HL-60 (cell line): ENCODE results near the gene SRD5A3.
"Not testable (repeated sequence)": the region's sequence is repeated elsewhere in the genome, so short reads cannot be mapped to it uniquely, and the experiment has no call there.

Experiments
- DNase-seq, 2 experiments: peaks; one replicate each; pipeline ENCODE4 v3.0.0-alpha.2; 2010 to 2020; ENCODE audit warnings: low read depth in 1 of 2, low spot score in 1 of 2
- H3K27ac ChIP-seq: fragments of 250-450 bp; sonication (Bioruptor Pico); replicated peaks from 2 replicates; pipeline ENCODE4 v1.5.1; 2020; ENCODE audit warnings: mild to moderate bottlenecking, moderate library complexity
- H3K27me3 ChIP-seq: fragments of 250-450 bp; sonication (Bioruptor Pico); 2 replicates; pipeline ENCODE4 v1.5.1; 2021; ENCODE audit warnings: mild to moderate bottlenecking, moderate library complexity; ENCODE audit not compliant: insufficient read depth, poor library complexity, severe bottlenecking
- H3K4me3 ChIP-seq: replicated peaks from 2 replicates; pipeline ENCODE4 v1.5.1; 2011; ENCODE audit warnings: mild to moderate bottlenecking, control low read depth, low read length; ENCODE audit not compliant: insufficient read depth
- CTCF ChIP-seq: IDR thresholded peaks from one replicate; pipeline ENCODE4 v1.5.1; 2011; ENCODE audit warnings: low read length, control low read depth, inconsistent platforms; ENCODE audit not compliant: insufficient read depth
- GABPA ChIP-seq: IDR thresholded peaks from 2 replicates; pipeline ENCODE4 v1.6.1; 2012; ENCODE audit warnings: low read depth
- POLR2AphosphoS5 ChIP-seq: IDR thresholded peaks from 2 replicates; pipeline ENCODE4 v1.6.1; 2012; ENCODE audit warnings: low read depth
- SPI1 ChIP-seq: IDR thresholded peaks from 2 replicates; pipeline ENCODE4 v1.6.1; 2012; ENCODE audit warnings: low read depth, mild to moderate bottlenecking, borderline replicate concordance
- TF ChIP-seq, protein P1 (sequence below): IDR thresholded peaks from 2 replicates; pipeline ENCODE4 v1.6.1; 2012; ENCODE audit warnings: low read depth; ENCODE audit not compliant: insufficient replicate concordance

Gene SRD5A3

GRCh38 chr4:55346851-55347255 lies 811 bp downstream of the SRD5A3 start:
- H3K4me3 ChIP-seq: peak overlapping the region; percentile 61
- DNase-seq: no peak
- no peak for TF ChIP-seq POLR2AphosphoS5
- TF ChIP-seq, protein P1, sequence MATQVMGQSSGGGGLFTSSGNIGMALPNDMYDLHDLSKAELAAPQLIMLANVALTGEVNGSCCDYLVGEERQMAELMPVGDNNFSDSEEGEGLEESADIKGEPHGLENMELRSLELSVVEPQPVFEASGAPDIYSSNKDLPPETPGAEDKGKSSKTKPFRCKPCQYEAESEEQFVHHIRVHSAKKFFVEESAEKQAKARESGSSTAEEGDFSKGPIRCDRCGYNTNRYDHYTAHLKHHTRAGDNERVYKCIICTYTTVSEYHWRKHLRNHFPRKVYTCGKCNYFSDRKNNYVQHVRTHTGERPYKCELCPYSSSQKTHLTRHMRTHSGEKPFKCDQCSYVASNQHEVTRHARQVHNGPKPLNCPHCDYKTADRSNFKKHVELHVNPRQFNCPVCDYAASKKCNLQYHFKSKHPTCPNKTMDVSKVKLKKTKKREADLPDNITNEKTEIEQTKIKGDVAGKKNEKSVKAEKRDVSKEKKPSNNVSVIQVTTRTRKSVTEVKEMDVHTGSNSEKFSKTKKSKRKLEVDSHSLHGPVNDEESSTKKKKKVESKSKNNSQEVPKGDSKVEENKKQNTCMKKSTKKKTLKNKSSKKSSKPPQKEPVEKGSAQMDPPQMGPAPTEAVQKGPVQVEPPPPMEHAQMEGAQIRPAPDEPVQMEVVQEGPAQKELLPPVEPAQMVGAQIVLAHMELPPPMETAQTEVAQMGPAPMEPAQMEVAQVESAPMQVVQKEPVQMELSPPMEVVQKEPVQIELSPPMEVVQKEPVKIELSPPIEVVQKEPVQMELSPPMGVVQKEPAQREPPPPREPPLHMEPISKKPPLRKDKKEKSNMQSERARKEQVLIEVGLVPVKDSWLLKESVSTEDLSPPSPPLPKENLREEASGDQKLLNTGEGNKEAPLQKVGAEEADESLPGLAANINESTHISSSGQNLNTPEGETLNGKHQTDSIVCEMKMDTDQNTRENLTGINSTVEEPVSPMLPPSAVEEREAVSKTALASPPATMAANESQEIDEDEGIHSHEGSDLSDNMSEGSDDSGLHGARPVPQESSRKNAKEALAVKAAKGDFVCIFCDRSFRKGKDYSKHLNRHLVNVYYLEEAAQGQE: no peak
- H3K27ac ChIP-seq: peak overlapping the region; percentile 88
- no peaks in the 10 kb centered on the region for H3K27me3 ChIP-seq

DNA sequence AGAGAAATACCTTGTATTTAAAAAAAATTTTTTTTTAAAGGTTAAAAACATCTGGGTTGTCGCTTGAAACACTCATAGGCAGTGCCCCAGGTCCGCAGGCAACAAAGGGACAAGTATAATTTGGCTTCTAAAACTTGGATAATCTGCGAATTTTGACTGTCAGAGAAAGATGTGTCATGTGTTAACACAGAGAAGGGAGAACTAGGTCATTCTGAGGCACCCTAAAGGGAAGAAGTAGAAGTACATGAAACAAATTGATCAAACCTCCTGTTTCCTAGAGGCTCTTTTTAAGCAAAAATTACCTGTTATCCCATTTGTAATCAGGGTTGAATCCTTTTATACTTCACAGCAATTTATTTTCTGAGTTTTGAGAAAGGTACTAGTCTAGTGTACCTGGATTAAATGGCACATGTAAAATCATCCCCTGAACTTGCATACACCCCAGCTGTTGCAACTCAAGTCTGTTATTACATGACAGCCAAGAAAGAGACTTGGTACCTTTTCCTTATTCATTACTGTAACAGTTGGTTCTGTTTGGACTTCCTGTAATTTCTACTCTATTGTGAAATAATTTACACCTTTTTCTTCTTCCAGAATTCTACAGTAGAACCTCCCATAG lies 1.7 kb downstream of the SRD5A3 start:
- Histone ChIP-seq H3K4me3 (no peak overlapping the region), H3K27me3 (no peaks in the 10 kb centered on the region), H3K27ac (peak overlapping the region; percentile 88; the same call in 1 of the 2 replicates)
- TF ChIP-seq GABPA (no peak), SPI1 (no peak), POLR2AphosphoS5 (no peak), CTCF (no peak)
- TF ChIP-seq, protein P1: no peak
- peak in 1 of 2 experiments; percentile 34 for DNase-seq

GRCh38 chr4:55348466-55348865 lies 2.4 kb downstream of the SRD5A3 start:
- no peak overlapping the region for H3K4me3 ChIP-seq
- no peak overlapping the region for H3K27ac ChIP-seq
- TF ChIP-seq, protein P1: no peak
- no peak for TF ChIP-seq SPI1
- TF ChIP-seq GABPA: no peak
- TF ChIP-seq CTCF: no peak
- TF ChIP-seq POLR2AphosphoS5: no peak
- H3K27me3 ChIP-seq: no peaks in the 10 kb centered on the region
- DNase-seq: no peak

DNA sequence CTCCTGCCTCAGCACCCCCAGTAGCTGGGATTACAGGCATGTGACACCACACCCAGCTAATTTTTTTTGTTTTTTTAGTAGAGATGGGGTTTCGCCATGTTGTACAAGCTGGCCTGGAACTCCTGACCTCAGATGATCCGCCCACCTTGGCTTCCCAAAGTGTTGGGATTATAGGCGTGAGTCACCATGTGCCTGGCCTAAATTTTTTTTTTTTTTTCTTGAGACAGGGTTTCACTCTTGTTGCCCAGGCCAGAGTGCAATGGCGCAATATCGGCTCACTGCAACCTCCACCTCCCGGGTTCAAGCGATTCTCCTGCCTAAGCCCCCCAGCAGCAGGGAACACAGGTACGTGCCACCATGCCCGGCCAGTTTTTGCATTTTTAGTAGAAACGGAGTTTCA lies 4.8 kb downstream of the SRD5A3 start:
- DNase-seq, H3K27ac ChIP-seq, H3K4me3 ChIP-seq, H3K27me3 ChIP-seq: not testable (repeated sequence)
